ENCODE measurements around the gene ANXA6.

The ANXA6 gene

GRCh38 chr5:151148583-151148982, 9.0 kb downstream of the ANXA6 start:
- Histone ChIP-seq H3K36me3 (ENCODE audit: control insufficient read depth, insufficient read depth, low read length) (peaks cover 39% of the 10 kb centered on the region), H3K27me3 (replicated peaks; ENCODE audit: control insufficient read depth, insufficient read depth, low read length) (no peaks in the 10 kb centered on the region), H3K4me3 (replicated peaks; ENCODE audit: low read depth, low read length) (no peak overlapping the region)
- DNase-seq (ENCODE audit: extremely low read depth, insufficient read length) = no peak
- no peak for TF ChIP-seq CTCF (IDR thresholded peaks at IDR 0.05; ENCODE audit: insufficient read depth, low read length, poor library complexity, severe bottlenecking)

- no peak for TF ChIP-seq CTCF (IDR thresholded peaks at IDR 0.05; ENCODE audit: insufficient read depth, low read length, poor library complexity, severe bottlenecking)
- H3K36me3 ChIP-seq (ENCODE audit: control insufficient read depth, insufficient read depth, low read length) = peaks cover 42% of the 10 kb centered on the region
- H3K27me3 ChIP-seq (replicated peaks; ENCODE audit: control insufficient read depth, insufficient read depth, low read length) = no peaks in the 10 kb centered on the region
- H3K4me3 ChIP-seq (replicated peaks; ENCODE audit: low read depth, low read length) = no peak overlapping the region
- DNase-seq (ENCODE audit: extremely low read depth, insufficient read length) = no peak
Observed at GRCh38 chr5:151147033-151147432, 10.5 kb downstream of the ANXA6 start.

- peaks cover 42% of the 10 kb centered on the region for H3K36me3 ChIP-seq (ENCODE audit: control insufficient read depth, insufficient read depth, low read length)
- no peak overlapping the region for H3K4me3 ChIP-seq (replicated peaks; ENCODE audit: low read depth, low read length)
- DNase-seq (ENCODE audit: extremely low read depth, insufficient read length) = no peak
- no peaks in the 10 kb centered on the region for H3K27me3 ChIP-seq (replicated peaks; ENCODE audit: control insufficient read depth, insufficient read depth, low read length)
- TF ChIP-seq CTCF (IDR thresholded peaks at IDR 0.05; ENCODE audit: insufficient read depth, low read length, poor library complexity, severe bottlenecking) = no peak
Observed at GRCh38 chr5:151146061-151146460, 11.5 kb downstream of the ANXA6 start.

GRCh38 chr5:151144922-151145321, 12.7 kb downstream of the ANXA6 start:
- Histone ChIP-seq H3K4me3 (replicated peaks; ENCODE audit: low read depth, low read length) (no peak overlapping the region), H3K27me3 (replicated peaks; ENCODE audit: control insufficient read depth, insufficient read depth, low read length) (no peaks in the 10 kb centered on the region), H3K36me3 (ENCODE audit: control insufficient read depth, insufficient read depth, low read length) (peaks cover 46% of the 10 kb centered on the region)
- DNase-seq (ENCODE audit: extremely low read depth, insufficient read length) = peak; percentile 35
- TF ChIP-seq CTCF (IDR thresholded peaks at IDR 0.05; ENCODE audit: insufficient read depth, low read length, poor library complexity, severe bottlenecking) = no peak

GRCh38 chr5:151144275-151144674, 13.3 kb downstream of the ANXA6 start:
- DNase-seq (ENCODE audit: extremely low read depth, insufficient read length) = no peak
- no peak for TF ChIP-seq CTCF (IDR thresholded peaks at IDR 0.05; ENCODE audit: insufficient read depth, low read length, poor library complexity, severe bottlenecking)
- Histone ChIP-seq H3K36me3 (ENCODE audit: control insufficient read depth, insufficient read depth, low read length) (peaks cover 47% of the 10 kb centered on the region), H3K27me3 (replicated peaks; ENCODE audit: control insufficient read depth, insufficient read depth, low read length) (no peaks in the 10 kb centered on the region), H3K4me3 (replicated peaks; ENCODE audit: low read depth, low read length) (no peak overlapping the region)

- DNase-seq (ENCODE audit: extremely low read depth, insufficient read length) = no peak
- H3K4me3 ChIP-seq (replicated peaks; ENCODE audit: low read depth, low read length) = no peak overlapping the region
- no peaks in the 10 kb centered on the region for H3K27me3 ChIP-seq (replicated peaks; ENCODE audit: control insufficient read depth, insufficient read depth, low read length)
- TF ChIP-seq CTCF (IDR thresholded peaks at IDR 0.05; ENCODE audit: insufficient read depth, low read length, poor library complexity, severe bottlenecking) = no peak
- H3K36me3 ChIP-seq (ENCODE audit: control insufficient read depth, insufficient read depth, low read length) = peaks cover 52% of the 10 kb centered on the region
Observed at GRCh38 chr5:151143645-151144044, 13.9 kb downstream of the ANXA6 start.
